ENCODE data around the gene WDFY4.
"Not testable (repeated sequence)": the region's sequence is repeated elsewhere in the genome, so short reads cannot be mapped to it uniquely, and the experiment has no call there.

WDFY4 gene
- 0.75 reads per million for total RNA-seq

- DNase-seq, result no peak
Measured at GRCh38 chr10:48684792-48685623, at the start of gene WDFY4. WDFY4 (plus strand) TSS chr10:48684873; CDS start chr10:48709733, 24,860 bp downstream.

GRCh38 chr10:48634984-48635557, 49.6 kb upstream of the WDFY4 start:
- no peak for DNase-seq

GRCh38 chr10:48636231-48636630, 48.4 kb upstream of the WDFY4 start:
- no peak for DNase-seq

- DNase-seq, result no peak
Measured at GRCh38 chr10:48636901-48637300, 47.8 kb upstream of the WDFY4 start.

- DNase-seq, result no peak
Measured at GRCh38 chr10:48638158-48638557, 46.5 kb upstream of the WDFY4 start.

- DNase-seq, result no peak
Measured at GRCh38 chr10:48638739-48639527, 45.7 kb upstream of the WDFY4 start.

- DNase-seq, result no peak
Measured at GRCh38 chr10:48639632-48640031, 45.0 kb upstream of the WDFY4 start.

GRCh38 chr10:48640326-48640725, 44.3 kb upstream of the WDFY4 start:
- no peak for DNase-seq

GRCh38 chr10:48641099-48641690, 43.5 kb upstream of the WDFY4 start:
- not testable (repeated sequence) for DNase-seq

GRCh38 chr10:48645600-48645999, 39.1 kb upstream of the WDFY4 start:
- DNase-seq, result no peak

GRCh38 chr10:48647073-48647472, 37.6 kb upstream of the WDFY4 start:
- not testable (repeated sequence) for DNase-seq

- DNase-seq, result no peak
Measured at GRCh38 chr10:48648172-48648942, 36.3 kb upstream of the WDFY4 start.

- no peak for DNase-seq
Measured at GRCh38 chr10:48649349-48649944, 35.2 kb upstream of the WDFY4 start.

GRCh38 chr10:48651293-48651692, 33.4 kb upstream of the WDFY4 start:
- no peak for DNase-seq

GRCh38 chr10:48651839-48652238, 32.8 kb upstream of the WDFY4 start:
- DNase-seq, result no peak

- DNase-seq, result no peak
Measured at GRCh38 chr10:48652344-48652743, 32.3 kb upstream of the WDFY4 start.

- DNase-seq, result no peak
Measured at GRCh38 chr10:48653347-48653746, 31.3 kb upstream of the WDFY4 start.

- DNase-seq, result no peak
Measured at GRCh38 chr10:48653944-48654698, 30.6 kb upstream of the WDFY4 start.

GRCh38 chr10:48655411-48656240, 29.0 kb upstream of the WDFY4 start:
- DNase-seq, result no peak

GRCh38 chr10:48656241-48656913, 28.3 kb upstream of the WDFY4 start:
- DNase-seq, result peak; percentile 57

Measured in effector CD4-positive, alpha-beta T cell (primary cell).